Activated naive CD4-positive, alpha-beta T cell treated with Interleukin-2 at 50 U/mL for 16 hours (primary cell): Measurements from ENCODE around the gene SPATA19.

Source experiments
- DNase-seq: peaks from one replicate; pipeline ENCODE4 v3.0.0-alpha.2; 2020

SPATA19 gene

GRCh38 chr11:133817449-133817848, 27.9 kb downstream of the SPATA19 start:
- DNase-seq = no peak

GRCh38 chr11:133816146-133816870, 29.0 kb downstream of the SPATA19 start:
- no peak for DNase-seq

- no peak for DNase-seq
These were observed 29.7 kb downstream of the SPATA19 start for GRCh38 chr11:133815636-133816035.

- DNase-seq = no peak
These were observed 30.7 kb downstream of the SPATA19 start for GRCh38 chr11:133814588-133815100.

- DNase-seq = no peak
These were observed 33.2 kb downstream of the SPATA19 start for GRCh38 chr11:133811850-133812685.

- no peak for DNase-seq
These were observed 34.5 kb downstream of the SPATA19 start for GRCh38 chr11:133810766-133811165.

GRCh38 chr11:133809569-133810491, 35.5 kb downstream of the SPATA19 start:
- no peak for DNase-seq

- no peak for DNase-seq
These were observed 36.7 kb downstream of the SPATA19 start for GRCh38 chr11:133808393-133809140.

GRCh38 chr11:133803026-133803425, 42.3 kb downstream of the SPATA19 start:
- DNase-seq = no peak

- no peak for DNase-seq
These were observed 44.0 kb downstream of the SPATA19 start for GRCh38 chr11:133801356-133801755.

- DNase-seq = no peak
These were observed 44.6 kb downstream of the SPATA19 start for GRCh38 chr11:133800666-133801065.

- DNase-seq = no peak
These were observed 47.8 kb downstream of the SPATA19 start for GRCh38 chr11:133797554-133797953.

GRCh38 chr11:133796043-133796795, 49.1 kb downstream of the SPATA19 start:
- no peak for DNase-seq

- no peak for DNase-seq
These were observed 50.2 kb downstream of the SPATA19 start for GRCh38 chr11:133795088-133795487.

GRCh38 chr11:133794205-133794604, 51.1 kb downstream of the SPATA19 start:
- no peak for DNase-seq

- DNase-seq = no peak
These were observed 51.9 kb downstream of the SPATA19 start for GRCh38 chr11:133793271-133794035.

GRCh38 chr11:133790995-133791394, 54.3 kb downstream of the SPATA19 start:
- DNase-seq = no peak
